Naive B cell (primary cell): ENCODE measurements around the gene PTGER2. TPM values are rescaled to one million over a fixed set of nuclear protein-coding genes. Genes with fewer than 3 reads are reported as not detected.

Experiments
- ATAC-seq, 2 donors: fragments of 150-1000 bp; cut with Tn5 transposase; 2 replicates each; pipeline ENCODE4 v1.10.0; 2021; ENCODE audit warnings: low read depth in 2 of 2, mild to moderate bottlenecking in 2 of 2, moderate library complexity in 2 of 2
- DNase-seq: peaks from one replicate; pipeline ENCODE4 v3.0.0; 2022
- H3K27ac Mint-ChIP-seq, 6 donors: one replicate each; pipeline ENCODE4 v1.8.0; 2020 to 2022; ENCODE audit warnings: mild to moderate bottlenecking in 6 of 6, mixed read lengths in 6 of 6, moderate library complexity in 5 of 6, inconsistent platforms in 2 of 6
- H3K27me3 Mint-ChIP-seq, 3 donors: one replicate each; pipeline ENCODE4 v1.8.0; 2021 to 2022; ENCODE audit warnings: mixed read lengths in 3 of 3, mild to moderate bottlenecking in 1 of 3
- H3K36me3 Mint-ChIP-seq, 2 donors: one replicate each; pipeline ENCODE4 v1.8.0; 2020 to 2022; ENCODE audit warnings: mixed read lengths in 2 of 2, inconsistent platforms in 1 of 2, mild to moderate bottlenecking in 1 of 2
- H3K4me1 Mint-ChIP-seq, 3 donors: one replicate each; pipeline ENCODE4 v1.8.0; 2020 to 2022; ENCODE audit warnings: mixed read lengths in 3 of 3, inconsistent platforms in 1 of 3, mild to moderate bottlenecking in 1 of 3, moderate library complexity in 1 of 3
- H3K4me3 Mint-ChIP-seq, 8 donors: one replicate each; pipeline ENCODE4 v1.8.0; 2020 to 2022; ENCODE audit warnings: mild to moderate bottlenecking in 8 of 8, mixed read lengths in 8 of 8, moderate library complexity in 8 of 8, inconsistent platforms in 2 of 8
- H3K9me3 Mint-ChIP-seq, 7 donors: one replicate each; pipeline ENCODE4 v1.8.0; 2020 to 2022; ENCODE audit warnings: mixed read lengths in 7 of 7, mild to moderate bottlenecking in 5 of 7, inconsistent platforms in 2 of 7, moderate library complexity in 1 of 7
- polyA plus RNA-seq, 6 donors: library from polyadenylated mRNA; unstranded; fragments of 300-500 nt; fragmentation: Illumina TruSeq; gene quantifications; one replicate each; pipeline ENCODE4 v1.2.3, GENCODE V29; 2021; ENCODE audit warnings: low read depth in 6 of 6

PTGER2 gene
- polyA plus RNA-seq, 6 donors from 2014 or later = 0.23 to 0.88 (median 0.39) TPM; not detected in 1

GRCh38 chr14:52377940-52378339 is 63.8 kb downstream of the PTGER2 start:
- H3K9me3 Mint-ChIP-seq = peaks cover 4 to 24% (median 15%) of the 10 kb centered on the region in 7 donors
- DNase-seq (no peak), ATAC-seq (no peak)
- H3K4me1 Mint-ChIP-seq = no peaks in the 10 kb centered on the region
- peaks cover 5 to 34% (median 27%) of the 10 kb centered on the region in 3 donors for H3K27me3 Mint-ChIP-seq
- peaks cover 0 to 7% of the 10 kb centered on the region in 2 donors for H3K36me3 Mint-ChIP-seq
- no peak overlapping the region for H3K4me3 Mint-ChIP-seq
- H3K27ac Mint-ChIP-seq = no peak overlapping the region

Other genes with a start within 250 kb of the PTGER2 start
- 1 to 10 TPM in 1 of 6 donors, under 1 TPM in 4, not detected in 1; 0.52 to 1.7 (median 0.77) TPM for gene NID2, start 245.3 kb upstream of the PTGER2 start, polyA plus RNA-seq
- gene PTGDR, start 46.6 kb upstream of the PTGER2 start, polyA plus RNA-seq = under 1 TPM in 4 of 6 donors, not detected in 2; 0.16 to 0.61 (median 0.23) TPM
- gene TXNDC16, start 238.2 kb downstream of the PTGER2 start, polyA plus RNA-seq = 1 to 10 TPM in 4 of 6 donors, under 1 TPM in 1, not detected in 1; 0.78 to 1.9 (median 1.4) TPM
- gene GPR137C, start 238.5 kb downstream of the PTGER2 start, polyA plus RNA-seq = under 1 TPM in 1 of 6 donors, not detected in 5; 0.12 TPM